ENCODE data around the gene ZNF345.

- peak; percentile 48; the same call in 1 of the 2 replicates for TF ChIP-seq RUNX3 (IDR thresholded peaks at IDR 0.05; ENCODE audit: low read length)
- TF ChIP-seq CTCF (IDR thresholded peaks at IDR 0.05 in 2 of 3, conservative IDR thresholded peaks at IDR 0.05 in 1 of 3; ENCODE audit: control insufficient read depth in 2 of 3, extremely low read depth in 1 of 3, insufficient read depth in 1 of 3, low read depth in 3 of 3, low read length in 3 of 3), result no peak
- no peak for TF ChIP-seq CBX5 (IDR thresholded peaks at IDR 0.05; ENCODE audit: low read depth)
- no peak for TF ChIP-seq SPI1 (IDR thresholded peaks at IDR 0.05; ENCODE audit: borderline replicate concordance, insufficient read depth, low read depth, low read length)
- TF ChIP-seq REST (IDR thresholded peaks at IDR 0.05; ENCODE audit: low read depth, low read length), result no peak
- TF ChIP-seq YY1 (IDR thresholded peaks at IDR 0.05; ENCODE audit: low read depth, low read length), result no peak
- no peak for TF ChIP-seq POLR2AphosphoS5 (IDR thresholded peaks at IDR 0.05; ENCODE audit: low read length)
- no peak for TF ChIP-seq CHD4 (IDR thresholded peaks at IDR 0.05)
- no peak for TF ChIP-seq SREBF1 (IDR thresholded peaks at IDR 0.05; ENCODE audit: low read length)
- no peak for TF ChIP-seq SUPT20H (IDR thresholded peaks at IDR 0.05; ENCODE audit: borderline replicate concordance, control insufficient read depth, low read depth, low read length)
- no peak for TF ChIP-seq POLR2A (IDR thresholded peaks at IDR 0.05; ENCODE audit: low read depth, low read length)
- no peak for TF ChIP-seq DPF2 (IDR thresholded peaks at IDR 0.05)
- TF ChIP-seq EGR1 (IDR thresholded peaks at IDR 0.05; ENCODE audit: borderline replicate concordance in 1 of 2, low read depth in 2 of 2, low read length in 2 of 2), result no peak
- TF ChIP-seq MEF2A (IDR thresholded peaks at IDR 0.05; ENCODE audit: insufficient read depth, low read depth, low read length), result no peak
These were observed 2.7 kb upstream of the ZNF345 start for GRCh38 chr19:36847968-36848367.
